Stimulated activated CD4-positive, alpha-beta T cell treated with anti-CD3 and anti-CD28 coated beads, TNF-alpha, amount 100 ng/mL, for 4 hours (primary cell): ENCODE results near the gene BTF3L4.
"Not testable (repeated sequence)": the region's sequence is repeated elsewhere in the genome, so short reads cannot be mapped to it uniquely, and the experiment has no call there.

ENCODE experiments used
- DNase-seq, 3 experiments: peaks; one replicate each; pipeline ENCODE4 v3.0.0-alpha.2; 2020; ENCODE audit warnings: low read depth in 3 of 3

Gene BTF3L4

DNA sequence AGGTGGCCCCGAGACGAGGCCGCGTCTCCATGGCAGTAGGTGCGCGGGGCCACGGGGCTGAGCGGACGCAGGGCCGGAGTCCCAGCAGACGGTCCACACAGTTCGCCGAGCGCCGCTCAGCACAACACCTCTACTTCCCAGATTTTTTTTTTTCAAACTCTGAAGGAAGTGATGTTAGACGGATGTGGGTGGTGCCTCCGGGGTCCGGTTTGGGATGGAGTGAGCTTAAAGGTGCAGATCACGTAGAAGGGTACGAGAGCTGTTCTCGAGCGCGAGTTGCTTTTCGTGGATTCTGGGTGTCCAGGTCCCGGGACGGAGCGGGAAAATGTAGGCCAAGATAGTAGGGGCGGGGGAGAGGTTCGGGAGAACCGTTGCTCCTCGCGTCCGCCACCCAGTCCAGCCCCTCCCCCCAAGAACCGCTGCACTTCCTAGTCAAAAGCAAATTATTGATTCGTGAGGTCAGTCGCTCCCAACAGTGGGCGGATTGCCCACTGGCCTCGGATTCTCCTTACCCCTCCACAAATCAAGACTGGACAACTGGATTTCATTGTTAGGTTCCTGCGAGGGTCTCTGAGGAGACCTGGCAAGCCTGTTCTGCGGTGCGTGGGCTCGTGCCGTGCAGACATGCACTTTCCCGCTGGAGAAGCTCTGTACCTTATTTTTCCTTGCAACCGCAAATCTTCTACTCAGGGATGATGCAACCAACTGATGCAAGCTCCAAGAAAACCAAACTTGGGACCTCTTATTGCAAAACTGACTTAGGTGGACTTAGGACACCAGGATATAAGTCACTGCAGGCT, 829 bp upstream of the BTF3L4 start, which contains the start of gene TXNDC12:
TSS of gene TXNDC12 (minus strand) at position 126 of the 800 bp plus-strand sequence. CDS start at position 31, 95 bp downstream.
- peak in 1 of 3 experiments; percentile 35 for DNase-seq

DNA sequence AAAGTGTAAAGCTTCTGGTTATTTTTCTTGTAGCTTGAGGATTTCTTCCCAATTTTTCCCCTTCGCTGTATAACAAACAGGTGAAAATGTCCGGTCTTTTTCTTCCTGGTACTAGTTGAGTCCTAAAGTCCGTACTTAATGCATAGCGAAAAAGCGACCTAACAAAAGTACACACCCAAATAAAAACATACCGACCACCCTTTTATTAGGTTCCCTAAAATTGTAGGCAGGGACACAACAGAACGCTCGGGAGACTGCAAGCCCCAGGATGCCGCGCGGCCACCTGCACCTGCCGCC, 281 bp upstream of the BTF3L4 start:
- no peak for DNase-seq

- DNase-seq = no peak
Observed at GRCh38 chr1:52056937-52057231, 789 bp downstream of the BTF3L4 start.

DNA sequence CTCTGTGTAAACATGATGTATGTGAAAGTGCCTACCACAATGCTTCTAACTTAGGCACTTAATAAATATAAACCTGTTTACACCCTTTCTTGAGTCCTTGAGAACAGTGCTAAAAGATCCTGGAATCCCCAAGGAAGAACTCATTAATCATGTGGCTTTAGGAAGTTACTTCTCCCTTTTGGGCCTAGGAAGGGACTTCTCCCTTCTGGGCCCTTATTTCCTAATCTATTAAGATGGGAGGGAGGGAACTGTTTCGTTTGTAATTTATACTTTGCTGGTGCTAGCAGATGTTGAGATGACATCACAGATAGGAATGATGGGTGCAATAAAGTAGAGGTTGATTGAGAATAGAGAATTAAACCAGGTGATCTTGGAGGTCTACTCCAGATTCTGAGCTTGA, 1.2 kb downstream of the BTF3L4 start:
- DNase-seq = no peak

- no peak for DNase-seq
Observed at GRCh38 chr1:52057876-52058415, 1.9 kb downstream of the BTF3L4 start.

- DNase-seq = no peak
Observed at GRCh38 chr1:52059321-52059720, 3.2 kb downstream of the BTF3L4 start.

DNA sequence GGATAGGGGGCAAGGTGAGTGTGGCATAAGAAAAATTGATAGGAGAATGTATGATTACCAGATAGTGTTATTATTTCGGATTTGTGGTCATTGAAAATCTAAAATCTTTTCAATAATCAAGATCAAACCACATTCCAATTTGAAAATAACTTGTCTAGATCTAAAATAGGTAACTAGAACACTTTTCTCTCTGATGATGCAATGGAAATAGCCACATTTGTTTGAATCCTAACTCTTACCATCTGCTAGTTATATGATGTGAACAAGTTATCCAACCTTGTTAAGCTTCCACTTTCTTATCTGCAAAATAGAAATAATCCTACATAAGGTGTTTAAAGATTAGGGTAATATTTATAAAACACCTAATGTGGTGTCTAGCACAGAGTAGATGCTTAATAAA, 3.8 kb downstream of the BTF3L4 start:
- no peak for DNase-seq

DNA sequence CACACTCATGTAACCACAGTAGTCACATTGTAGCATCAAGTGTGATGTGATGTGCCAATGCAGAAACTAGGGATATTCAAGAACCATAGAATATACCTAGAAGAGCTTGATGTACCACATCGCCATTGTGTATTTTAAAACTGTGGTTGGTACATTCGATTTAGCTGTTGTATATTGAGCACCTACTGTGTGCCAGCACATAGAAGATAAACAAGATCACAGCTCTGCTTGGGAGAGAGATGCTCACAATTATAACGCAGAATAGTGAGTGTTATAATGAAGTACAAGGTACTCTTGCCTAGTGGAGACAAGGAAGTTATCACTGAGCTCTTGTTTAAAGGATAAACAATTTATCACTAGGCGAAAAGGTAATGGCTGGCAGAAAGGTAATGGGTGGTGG, 4.7 kb downstream of the BTF3L4 start:
- DNase-seq = no peak

GRCh38 chr1:52063192-52063591, 7.1 kb downstream of the BTF3L4 start:
- no peak for DNase-seq

- DNase-seq = no peak
Observed at GRCh38 chr1:52070704-52071103, 14.6 kb downstream of the BTF3L4 start.

- no peak for DNase-seq
Observed at GRCh38 chr1:52072291-52072690, 16.2 kb downstream of the BTF3L4 start.

DNA sequence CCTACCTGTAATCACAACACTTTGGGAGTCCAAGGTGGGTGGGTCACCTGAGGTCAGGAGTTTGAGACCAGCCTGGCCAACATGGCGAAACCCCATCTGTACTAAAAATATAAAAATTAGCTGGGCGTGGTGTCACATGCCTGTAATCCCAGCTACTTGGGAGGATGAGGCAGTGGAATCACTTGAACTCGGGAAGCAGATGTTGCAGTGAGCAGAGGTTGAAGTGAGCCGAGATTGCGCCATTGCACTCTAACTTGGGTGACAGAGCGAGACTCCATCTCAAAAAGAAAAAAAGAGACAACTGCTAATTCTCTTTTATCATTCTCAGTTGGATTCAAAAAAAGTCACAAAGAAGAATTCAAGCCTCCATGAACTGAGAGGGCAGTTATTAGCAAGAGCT, 21.2 kb downstream of the BTF3L4 start:
- not testable (repeated sequence) for DNase-seq

GRCh38 chr1:52080014-52080415, 23.9 kb downstream of the BTF3L4 start:
- DNase-seq = no peak

DNA sequence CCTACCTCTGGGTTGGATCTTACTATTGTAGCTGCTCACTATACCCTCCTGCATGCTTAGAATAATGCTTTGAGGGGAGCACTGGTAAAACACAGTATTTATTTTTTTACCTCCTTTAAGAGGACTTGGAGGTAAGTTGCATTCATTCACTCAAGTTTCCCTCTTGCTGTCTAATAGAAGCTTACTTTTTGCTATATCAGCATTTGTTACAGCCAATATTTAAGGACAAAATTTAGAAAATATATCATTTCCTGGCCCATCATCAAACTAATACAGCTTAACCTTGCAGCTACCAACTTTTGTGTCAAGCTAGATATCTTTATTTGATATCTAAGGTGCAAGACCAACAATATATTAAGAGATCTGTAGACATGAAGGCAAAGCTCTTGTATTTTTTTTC, 31.8 kb downstream of the BTF3L4 start:
- not testable (repeated sequence) for DNase-seq

GRCh38 chr1:52094300-52094699, 38.2 kb downstream of the BTF3L4 start:
- DNase-seq = not testable (repeated sequence)

DNA sequence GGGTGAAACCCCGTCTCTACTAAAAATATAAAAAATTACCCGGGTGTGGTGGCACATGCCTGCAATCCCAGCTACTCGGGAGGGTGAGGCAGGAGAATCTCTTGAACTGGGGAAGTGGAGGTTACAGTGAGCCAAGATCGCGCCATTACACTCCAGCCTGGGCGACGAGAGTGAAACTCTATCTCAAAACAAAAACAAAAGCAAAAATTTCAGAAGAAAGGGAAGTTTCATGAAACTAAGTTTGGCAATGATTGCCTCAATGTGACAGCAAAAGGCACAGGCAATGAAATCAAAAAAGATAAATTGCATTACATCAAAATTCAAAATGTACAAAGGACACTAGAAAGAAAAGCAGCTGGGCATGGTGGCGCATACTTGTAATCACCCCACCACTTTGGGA, 40.1 kb downstream of the BTF3L4 start:
- DNase-seq = no peak

- DNase-seq = no peak
Observed at GRCh38 chr1:52098139-52098871, 42.2 kb downstream of the BTF3L4 start.

GRCh38 chr1:52102336-52103013, 46.4 kb downstream of the BTF3L4 start:
- no peak for DNase-seq

- DNase-seq = no peak
Observed at GRCh38 chr1:52111492-52111891, 55.4 kb downstream of the BTF3L4 start.

- DNase-seq = no peak
Observed at GRCh38 chr1:52112489-52112888, 56.4 kb downstream of the BTF3L4 start.

DNA sequence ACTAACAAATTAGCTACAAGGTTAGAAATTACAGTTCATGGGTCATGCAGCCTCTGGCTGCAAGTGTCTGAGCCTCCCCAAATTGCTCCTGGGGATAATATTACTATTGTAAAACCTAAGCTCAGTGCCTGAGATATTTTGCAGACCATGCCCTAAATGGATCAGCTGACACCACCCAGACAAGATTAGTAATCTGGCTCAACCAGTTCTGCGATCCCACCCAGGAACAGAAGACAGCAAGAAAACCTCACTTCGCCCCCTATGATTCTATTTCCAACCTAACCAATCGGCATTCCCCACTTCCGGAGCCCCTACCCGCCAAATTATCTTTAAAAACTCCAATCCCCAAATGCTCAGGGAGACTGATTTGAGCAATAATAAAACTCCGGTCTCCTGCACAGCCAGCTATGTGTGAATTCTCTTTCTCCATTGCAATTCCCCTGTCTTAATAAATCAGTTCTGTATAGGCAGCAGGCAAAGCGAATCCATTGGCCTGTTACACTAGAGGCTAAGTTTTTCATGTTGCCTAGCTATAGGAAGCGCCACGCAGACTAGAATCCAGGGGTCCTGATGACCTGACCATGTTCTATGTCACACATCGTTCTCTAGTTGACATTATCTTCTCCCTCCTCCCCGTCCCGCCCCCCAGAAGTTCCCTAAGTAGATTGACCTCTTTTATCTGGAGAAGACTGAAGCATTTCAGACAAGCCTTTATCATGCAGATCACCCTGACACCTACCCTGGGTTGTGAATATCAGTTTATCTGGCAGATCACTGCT, 63.4 kb downstream of the BTF3L4 start:
- no peak for DNase-seq

DNA sequence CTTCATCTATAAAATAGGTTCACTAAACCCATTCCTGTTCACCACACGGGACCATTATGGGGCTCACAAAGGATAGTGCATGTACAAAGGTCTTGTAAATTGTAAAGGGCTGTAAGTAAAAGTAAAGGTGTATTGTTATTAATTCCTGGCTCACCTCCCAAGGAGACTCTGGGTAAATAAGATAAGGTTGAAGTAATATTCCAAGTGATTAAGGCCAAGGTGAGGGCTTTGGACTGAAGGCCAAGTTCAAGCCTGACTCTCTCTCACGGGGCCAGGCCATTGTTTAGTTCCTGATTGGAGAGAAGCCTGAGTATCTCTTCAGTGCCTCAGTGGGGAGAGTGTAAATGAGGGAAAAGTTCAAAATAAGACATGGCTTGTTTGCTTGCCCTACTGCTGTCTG, 66.3 kb downstream of the BTF3L4 start:
- DNase-seq = no peak
